HG03354 (cell line): ENCODE results near the gene ALAS1.

Experiments
- ATAC-seq: cut with Tn5 transposase; IDR thresholded peaks from one replicate; pipeline ENCODE4 v1.9.1; 2021; ENCODE audit warnings: mild to moderate bottlenecking; ENCODE audit not compliant: unreplicated experiment, poor library complexity, severe bottlenecking

Gene ALAS1

GRCh38 chr3:52196977-52197376 lies 983 bp upstream of the ALAS1 start:
- ATAC-seq: no peak

- ATAC-seq: no peak
Measured at GRCh38 chr3:52197499-52197841, 490 bp upstream of the ALAS1 start.

GRCh38 chr3:52198643-52199608 lies 966 bp downstream of the ALAS1 start:
- ATAC-seq: no peak

GRCh38 chr3:52200981-52201679 lies 3.2 kb downstream of the ALAS1 start:
- ATAC-seq: no peak

- ATAC-seq: no peak
Measured at GRCh38 chr3:52202384-52203077, 4.6 kb downstream of the ALAS1 start.

GRCh38 chr3:52203701-52204100 lies 5.7 kb downstream of the ALAS1 start:
- ATAC-seq: no peak

GRCh38 chr3:52204337-52205073 lies 6.5 kb downstream of the ALAS1 start:
- ATAC-seq: no peak

GRCh38 chr3:52205727-52206372 lies 7.9 kb downstream of the ALAS1 start:
- ATAC-seq: no peak

GRCh38 chr3:52208556-52208955 lies 10.6 kb downstream of the ALAS1 start:
- ATAC-seq: no peak

- no peak for ATAC-seq
Measured at GRCh38 chr3:52210037-52210436, 12.1 kb downstream of the ALAS1 start.

GRCh38 chr3:52210550-52211046 lies 12.6 kb downstream of the ALAS1 start:
- no peak for ATAC-seq

GRCh38 chr3:52211268-52211891 lies 13.4 kb downstream of the ALAS1 start:
- ATAC-seq: no peak

- ATAC-seq: no peak
Measured at GRCh38 chr3:52213005-52213404, 15.0 kb downstream of the ALAS1 start.

GRCh38 chr3:52213901-52214300 lies 15.9 kb downstream of the ALAS1 start:
- ATAC-seq: no peak

- no peak for ATAC-seq
Measured at GRCh38 chr3:52215351-52215750, 17.4 kb downstream of the ALAS1 start.

GRCh38 chr3:52216585-52217408 lies 18.8 kb downstream of the ALAS1 start:
- ATAC-seq: no peak

- no peak for ATAC-seq
Measured at GRCh38 chr3:52217409-52217805, 19.4 kb downstream of the ALAS1 start.

GRCh38 chr3:52218026-52218425 lies 20.1 kb downstream of the ALAS1 start:
- no peak for ATAC-seq
